ENCODE data around the gene KRT32.

DNA sequence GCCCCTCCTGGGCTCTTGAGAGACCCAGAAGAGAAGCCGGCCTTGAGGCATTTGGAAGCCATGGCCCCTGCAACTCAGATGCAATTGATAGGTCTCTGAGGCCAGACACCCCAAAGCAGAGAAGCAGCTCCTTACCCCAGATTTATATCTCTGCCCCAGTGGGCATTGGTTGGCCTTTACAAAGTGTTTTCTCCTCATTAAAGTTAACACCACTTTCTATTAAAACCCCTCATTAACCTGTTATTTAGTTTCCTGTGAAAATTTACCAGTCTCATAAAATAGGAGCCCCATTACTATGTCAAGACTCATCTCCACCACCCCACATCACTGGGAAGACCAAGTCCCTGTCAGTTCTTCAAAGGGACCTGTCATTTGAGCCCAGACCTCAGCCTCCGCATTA is 13.8 kb upstream of the KRT32 start, which contains the start of gene KRT35:
- TF ChIP-seq SIN3A (IDR thresholded peaks at IDR 0.05; ENCODE audit: low read depth), result no peak
- TF ChIP-seq, protein P1, sequence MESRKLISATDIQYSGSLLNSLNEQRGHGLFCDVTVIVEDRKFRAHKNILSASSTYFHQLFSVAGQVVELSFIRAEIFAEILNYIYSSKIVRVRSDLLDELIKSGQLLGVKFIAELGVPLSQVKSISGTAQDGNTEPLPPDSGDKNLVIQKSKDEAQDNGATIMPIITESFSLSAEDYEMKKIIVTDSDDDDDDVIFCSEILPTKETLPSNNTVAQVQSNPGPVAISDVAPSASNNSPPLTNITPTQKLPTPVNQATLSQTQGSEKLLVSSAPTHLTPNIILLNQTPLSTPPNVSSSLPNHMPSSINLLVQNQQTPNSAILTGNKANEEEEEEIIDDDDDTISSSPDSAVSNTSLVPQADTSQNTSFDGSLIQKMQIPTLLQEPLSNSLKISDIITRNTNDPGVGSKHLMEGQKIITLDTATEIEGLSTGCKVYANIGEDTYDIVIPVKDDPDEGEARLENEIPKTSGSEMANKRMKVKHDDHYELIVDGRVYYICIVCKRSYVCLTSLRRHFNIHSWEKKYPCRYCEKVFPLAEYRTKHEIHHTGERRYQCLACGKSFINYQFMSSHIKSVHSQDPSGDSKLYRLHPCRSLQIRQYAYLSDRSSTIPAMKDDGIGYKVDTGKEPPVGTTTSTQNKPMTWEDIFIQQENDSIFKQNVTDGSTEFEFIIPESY (IDR thresholded peaks at IDR 0.05; ENCODE audit: extremely low read depth, insufficient replicate concordance, low read length), result no peak
- no peak for TF ChIP-seq POLR2AphosphoS5 (IDR thresholded peaks at IDR 0.05; ENCODE audit: low read depth, low read length)
- no peak for TF ChIP-seq EZH2phosphoT487 (IDR thresholded peaks at IDR 0.05; ENCODE audit: borderline replicate concordance)
- TF ChIP-seq, protein P2, sequence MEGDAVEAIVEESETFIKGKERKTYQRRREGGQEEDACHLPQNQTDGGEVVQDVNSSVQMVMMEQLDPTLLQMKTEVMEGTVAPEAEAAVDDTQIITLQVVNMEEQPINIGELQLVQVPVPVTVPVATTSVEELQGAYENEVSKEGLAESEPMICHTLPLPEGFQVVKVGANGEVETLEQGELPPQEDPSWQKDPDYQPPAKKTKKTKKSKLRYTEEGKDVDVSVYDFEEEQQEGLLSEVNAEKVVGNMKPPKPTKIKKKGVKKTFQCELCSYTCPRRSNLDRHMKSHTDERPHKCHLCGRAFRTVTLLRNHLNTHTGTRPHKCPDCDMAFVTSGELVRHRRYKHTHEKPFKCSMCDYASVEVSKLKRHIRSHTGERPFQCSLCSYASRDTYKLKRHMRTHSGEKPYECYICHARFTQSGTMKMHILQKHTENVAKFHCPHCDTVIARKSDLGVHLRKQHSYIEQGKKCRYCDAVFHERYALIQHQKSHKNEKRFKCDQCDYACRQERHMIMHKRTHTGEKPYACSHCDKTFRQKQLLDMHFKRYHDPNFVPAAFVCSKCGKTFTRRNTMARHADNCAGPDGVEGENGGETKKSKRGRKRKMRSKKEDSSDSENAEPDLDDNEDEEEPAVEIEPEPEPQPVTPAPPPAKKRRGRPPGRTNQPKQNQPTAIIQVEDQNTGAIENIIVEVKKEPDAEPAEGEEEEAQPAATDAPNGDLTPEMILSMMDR (IDR thresholded peaks at IDR 0.05 in 2 of 3, conservative IDR thresholded peaks at IDR 0.05 in 1 of 3; ENCODE audit: borderline replicate concordance in 1 of 3, insufficient read depth in 1 of 3, low read depth in 2 of 3, low read length in 2 of 3), result no peak
- no peak for TF ChIP-seq SRF (IDR thresholded peaks at IDR 0.05; ENCODE audit: low read depth)
- TF ChIP-seq POLR2A (IDR thresholded peaks at IDR 0.05; ENCODE audit: borderline replicate concordance, extremely low read depth, insufficient read depth, insufficient read length), result no peak
- no peak for TF ChIP-seq EGR1 (IDR thresholded peaks at IDR 0.05; ENCODE audit: low read depth)
- TF ChIP-seq JUND (IDR thresholded peaks at IDR 0.05), result no peak
- no peak for TF ChIP-seq EZH2 (IDR thresholded peaks at IDR 0.05)
- no peak for TF ChIP-seq SP1 (IDR thresholded peaks at IDR 0.05; ENCODE audit: low read depth)
